ENCODE results near the gene TOMM34. TPM values are rescaled to one million over a fixed set of nuclear protein-coding genes. Genes with fewer than 3 reads are reported as not detected.
A peak's percentile ranks its signal among the peaks of the same experiment; 100 is the strongest.

Gene TOMM34
- total RNA-seq, 1 donor from 2014 or later: 63.4 TPM

GRCh38 chr20:44970243-44970757 is 10.1 kb upstream of the TOMM34 start:
- Mint-ChIP-seq H3K36me3 (ENCODE audit: low read depth) (peaks cover 58% of the 10 kb centered on the region), H3K9me3 (no peaks in the 10 kb centered on the region), H3K4me3 (peak overlapping the region; percentile 91), H3K27me3 (no peaks in the 10 kb centered on the region), H3K27ac (peak overlapping the region; percentile 94), H3K4me1 (peaks cover 65% of the 10 kb centered on the region)
- intact Hi-C loops (cut with micrococcal nuclease): loop anchor here (5.0 kb wide), 1 partner anchor 67 kb away; no protein-coding TSS in a partner anchor
- DNase-seq: no peak

GRCh38 chr20:44969300-44969894 is 9.2 kb upstream of the TOMM34 start:
- peak; percentile 74 for DNase-seq

DNA sequence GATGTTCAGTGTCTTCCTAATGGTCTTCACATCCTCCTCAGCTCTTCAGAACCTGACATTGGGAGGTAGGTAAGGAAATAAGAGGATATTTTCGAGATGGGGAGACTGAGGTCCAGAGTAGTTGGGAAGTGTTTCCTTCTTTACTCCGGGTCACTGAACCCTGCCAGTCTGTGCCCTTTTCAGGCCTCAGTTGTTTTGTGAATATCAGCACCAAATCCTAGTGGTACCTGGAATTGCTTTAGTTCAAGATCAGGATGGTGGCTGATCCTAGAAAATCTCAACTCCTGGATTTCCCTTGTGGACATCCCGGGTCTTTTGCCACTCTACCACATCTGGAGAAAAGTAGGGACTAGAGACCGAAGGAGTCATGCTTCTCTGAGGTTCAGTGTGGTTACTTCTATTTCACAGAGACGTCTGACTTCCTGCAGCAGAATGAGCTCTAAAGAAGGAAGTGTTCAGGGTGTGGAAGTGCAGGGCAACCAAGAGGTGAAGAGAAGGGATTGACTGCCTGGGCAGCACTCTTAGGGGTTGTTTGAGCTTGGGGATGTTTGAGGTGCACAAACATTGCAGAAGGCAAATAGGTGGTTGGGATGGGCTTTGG is 7.1 kb upstream of the TOMM34 start:
- Mint-ChIP-seq H3K9me3 (peaks cover 3% of the 10 kb centered on the region), H3K36me3 (ENCODE audit: low read depth) (peaks cover 32% of the 10 kb centered on the region), H3K27ac (peak overlapping the region; percentile 98), H3K4me3 (peak overlapping the region; percentile 91), H3K27me3 (no peaks in the 10 kb centered on the region), H3K4me1 (peaks cover 62% of the 10 kb centered on the region)
- DNase-seq: peak; percentile 84
- intact Hi-C loops (cut with micrococcal nuclease): loop anchor here (2.0 to 10.0 kb wide), 5 partner anchors 57 to 1215 kb away; partner anchors contain the start of genes PABPC1L and YWHAB

More at GRCh38 chr20:44969300-44969894, 9.2 kb upstream of the TOMM34 start:
- no peaks in the 10 kb centered on the region for H3K27me3 Mint-ChIP-seq
- peak overlapping the region; percentile 98 for H3K27ac Mint-ChIP-seq
- intact Hi-C loops (cut with micrococcal nuclease): loop anchor here (1.0 to 10.0 kb wide), 4 partner anchors 10 to 1217 kb away; partner anchors contain the start of gene YWHAB
- peaks cover 50% of the 10 kb centered on the region for H3K36me3 Mint-ChIP-seq (ENCODE audit: low read depth)
- H3K9me3 Mint-ChIP-seq: no peaks in the 10 kb centered on the region
- peak overlapping the region; percentile 91 for H3K4me3 Mint-ChIP-seq
- peaks cover 60% of the 10 kb centered on the region for H3K4me1 Mint-ChIP-seq

DNA sequence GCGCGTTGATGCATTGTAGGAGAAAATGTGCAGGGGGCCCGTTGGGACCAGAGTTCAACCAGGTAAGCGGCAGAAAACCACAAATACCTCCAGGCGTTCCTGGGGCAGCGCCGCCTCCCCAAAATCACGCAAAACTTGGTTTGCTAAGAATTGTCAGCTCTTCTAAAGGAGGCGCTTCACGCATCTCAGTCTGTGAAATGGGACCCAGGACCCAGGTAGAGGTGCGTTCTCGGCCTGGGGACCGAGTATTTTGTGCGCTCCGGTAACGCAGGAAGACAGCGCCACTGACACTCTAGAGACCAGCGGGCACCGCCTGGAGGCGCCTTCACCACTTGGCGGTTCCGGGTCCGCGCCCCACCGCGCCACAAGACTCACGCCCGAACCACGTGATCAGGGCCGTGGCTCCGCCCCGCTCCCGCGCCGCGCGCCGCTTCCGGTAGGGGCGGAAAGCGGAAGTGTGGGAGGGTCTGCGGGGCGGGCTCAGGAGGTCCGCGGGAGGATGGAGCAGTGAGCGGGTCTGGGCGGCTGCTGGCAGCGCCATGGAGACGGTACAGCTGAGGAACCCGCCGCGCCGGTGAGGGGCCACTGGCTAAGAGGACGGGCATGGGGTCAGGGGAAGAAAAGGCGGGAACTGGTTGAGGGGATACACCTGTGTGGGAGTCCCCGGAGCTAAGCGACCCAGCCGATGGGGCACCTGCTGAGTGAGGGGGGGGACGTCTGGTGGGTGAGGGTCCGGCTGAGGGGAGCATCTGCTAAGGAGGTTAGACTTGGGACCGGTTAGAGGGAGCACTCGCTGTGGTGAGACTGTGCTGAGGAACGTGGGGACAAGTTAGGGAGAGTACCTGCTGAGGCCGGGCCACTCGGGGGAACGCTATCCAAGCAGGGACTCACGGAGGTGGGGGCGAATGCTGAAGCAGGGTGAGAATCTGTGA is 6.1 kb upstream of the TOMM34 start, which contains the start of gene STK4:
Gene STK4 (plus strand): TSS at position 483 of the 932 bp plus-strand sequence. CDS start 57 bp downstream, at position 540.
- H3K9me3 Mint-ChIP-seq: peaks cover 4% of the 10 kb centered on the region
- H3K27ac Mint-ChIP-seq: peak within 1 kb of the TSS; percentile 98
- H3K4me3 Mint-ChIP-seq: peak within 1 kb of the TSS; percentile 91
- no peaks in the 10 kb centered on the region for H3K27me3 Mint-ChIP-seq
- intact Hi-C loops (cut with micrococcal nuclease): loop anchor here (2.0 to 10.0 kb wide), 5 partner anchors 55 to 1214 kb away; partner anchors contain the start of genes PABPC1L and YWHAB
- H3K36me3 Mint-ChIP-seq (ENCODE audit: low read depth): peaks cover 28% of the 10 kb centered on the region
- peaks cover 65% of the 10 kb centered on the region for H3K4me1 Mint-ChIP-seq
- DNase-seq: peak; percentile 99

DNA sequence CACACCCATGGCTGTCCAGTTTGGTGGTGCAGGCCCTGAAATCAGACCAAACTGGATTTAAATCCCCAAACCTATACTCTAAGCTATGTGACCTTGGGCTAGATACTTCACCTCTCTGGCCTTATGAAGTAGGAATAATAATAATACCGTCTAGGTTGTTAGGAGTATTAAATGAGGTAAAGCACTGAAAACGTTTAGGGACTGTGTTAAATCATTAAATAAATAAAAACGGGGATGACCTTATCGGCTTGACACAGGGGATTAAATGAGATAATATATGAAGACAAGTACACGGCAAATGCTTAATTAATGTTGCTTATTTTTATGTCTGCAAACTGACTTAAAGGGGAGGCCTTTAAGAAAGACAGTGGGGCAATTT is 5.4 kb upstream of the TOMM34 start:
- peak overlapping the region; percentile 98 for H3K27ac Mint-ChIP-seq
- peaks cover 64% of the 10 kb centered on the region for H3K4me1 Mint-ChIP-seq
- no peaks in the 10 kb centered on the region for H3K27me3 Mint-ChIP-seq
- intact Hi-C loops (cut with micrococcal nuclease): loop anchor here (2.0 to 10.0 kb wide), 5 partner anchors 55 to 1213 kb away; partner anchors contain the start of genes PABPC1L and YWHAB
- H3K4me3 Mint-ChIP-seq: peak overlapping the region; percentile 91
- no peak for DNase-seq
- peaks cover 4% of the 10 kb centered on the region for H3K9me3 Mint-ChIP-seq
- H3K36me3 Mint-ChIP-seq (ENCODE audit: low read depth): peaks cover 27% of the 10 kb centered on the region

DNA sequence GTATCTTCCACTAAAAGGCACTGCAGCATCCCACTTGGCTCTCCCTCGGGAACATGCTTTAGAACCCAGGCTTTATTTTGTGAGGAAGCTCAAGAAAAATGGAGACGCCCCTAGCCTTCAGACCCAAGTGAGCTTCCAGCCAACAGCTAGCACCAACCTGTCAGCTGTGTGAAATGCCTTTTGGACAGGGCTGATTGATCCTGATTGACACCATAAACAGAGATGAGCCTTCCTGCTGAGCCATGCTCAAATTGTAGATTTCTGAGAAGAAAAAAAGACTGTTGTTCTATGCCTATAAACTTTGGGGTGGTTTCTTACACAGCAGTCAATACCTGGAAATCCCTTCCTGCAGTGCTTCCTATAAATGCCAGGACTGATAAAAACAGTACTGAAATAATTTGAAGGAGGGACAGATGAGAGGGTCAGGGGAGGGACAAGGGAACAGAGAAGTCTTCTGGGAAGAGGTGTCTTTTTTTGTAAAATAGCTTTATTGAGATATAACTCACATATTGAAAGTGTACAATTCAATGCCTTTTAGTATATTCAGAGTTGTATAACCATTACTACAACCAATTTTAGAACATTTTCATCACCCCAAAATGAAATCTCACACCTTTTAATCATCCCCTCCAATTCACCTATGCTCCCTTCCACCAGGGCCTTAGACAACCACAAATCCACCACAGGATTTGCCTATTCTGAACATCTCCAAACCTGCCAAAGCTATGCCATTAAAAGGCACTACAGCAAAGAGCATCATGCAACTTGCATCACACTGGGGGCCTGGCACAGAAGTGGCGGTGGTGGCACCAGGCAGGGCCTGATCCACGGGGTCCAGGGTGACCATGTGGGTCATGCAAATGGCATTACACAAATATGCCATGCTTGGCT is 3.4 kb upstream of the TOMM34 start:
- peaks cover 32% of the 10 kb centered on the region for H3K36me3 Mint-ChIP-seq (ENCODE audit: low read depth)
- H3K9me3 Mint-ChIP-seq: peaks cover 4% of the 10 kb centered on the region
- H3K27ac Mint-ChIP-seq: peak overlapping the region; percentile 72
- H3K4me1 Mint-ChIP-seq: peaks cover 62% of the 10 kb centered on the region
- H3K4me3 Mint-ChIP-seq: peak overlapping the region; percentile 42
- intact Hi-C loops (cut with micrococcal nuclease): loop anchor here (5.0 to 10.0 kb wide), 2 partner anchors 134 to 351 kb away; no protein-coding TSS in a partner anchor
- no peaks in the 10 kb centered on the region for H3K27me3 Mint-ChIP-seq
- peak; percentile 67 for DNase-seq

DNA sequence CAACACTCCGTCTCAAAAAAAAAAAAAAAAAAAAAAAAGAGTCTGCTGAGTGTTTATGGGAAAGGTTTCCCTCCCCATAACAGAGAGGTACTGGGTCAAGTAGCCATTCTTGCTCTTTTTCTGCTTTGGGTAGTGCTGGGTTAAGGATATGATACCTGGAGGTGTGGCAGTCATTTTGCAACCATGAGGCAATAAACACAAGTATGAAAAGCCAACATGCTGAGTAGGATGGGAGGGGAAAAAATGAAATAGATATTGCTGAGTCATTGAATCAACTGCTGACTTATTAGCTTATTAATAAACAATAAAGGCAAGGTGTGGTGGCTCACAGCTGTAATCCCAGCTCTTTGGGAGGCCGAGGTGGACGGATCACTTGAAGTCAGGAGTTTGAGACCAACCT is 2.3 kb upstream of the TOMM34 start:
- Mint-ChIP-seq H3K36me3 (ENCODE audit: low read depth) (peaks cover 33% of the 10 kb centered on the region), H3K27me3 (no peaks in the 10 kb centered on the region), H3K27ac (peak overlapping the region; percentile 66), H3K4me1 (peaks cover 62% of the 10 kb centered on the region), H3K4me3 (no peak overlapping the region), H3K9me3 (peaks cover 4% of the 10 kb centered on the region)
- DNase-seq: no peak
- intact Hi-C loops (cut with micrococcal nuclease): loop anchor here (5.0 to 10.0 kb wide), 2 partner anchors 135 to 352 kb away; no protein-coding TSS in a partner anchor

DNA sequence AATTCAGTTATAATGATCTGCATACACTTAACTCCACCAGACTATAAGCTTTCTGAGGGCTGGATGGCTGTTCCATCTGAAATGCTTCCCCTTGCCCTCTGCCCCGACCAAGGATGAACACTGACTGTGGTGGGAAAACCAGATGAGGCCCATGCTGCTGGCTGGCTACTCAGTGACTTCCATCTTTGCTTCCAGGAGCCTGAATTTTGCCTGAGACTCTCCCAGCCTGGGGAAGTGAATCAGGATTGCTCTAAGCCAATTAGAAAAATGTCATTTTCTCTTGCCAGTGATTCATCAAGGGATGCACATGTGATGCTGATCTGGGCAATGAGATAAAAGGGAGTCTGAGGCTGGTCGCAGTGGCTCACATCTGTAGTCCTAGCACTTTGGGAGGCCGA is 1.7 kb upstream of the TOMM34 start:
- H3K9me3 Mint-ChIP-seq: peaks cover 4% of the 10 kb centered on the region
- DNase-seq: no peak
- H3K27me3 Mint-ChIP-seq: no peaks in the 10 kb centered on the region
- peaks cover 33% of the 10 kb centered on the region for H3K36me3 Mint-ChIP-seq (ENCODE audit: low read depth)
- no peak overlapping the region for H3K4me3 Mint-ChIP-seq
- H3K4me1 Mint-ChIP-seq: peaks cover 61% of the 10 kb centered on the region
- intact Hi-C loops (cut with micrococcal nuclease): loop anchor here (5.0 to 10.0 kb wide), 2 partner anchors 135 to 353 kb away; no protein-coding TSS in a partner anchor
- H3K27ac Mint-ChIP-seq: peak overlapping the region; percentile 34

DNA sequence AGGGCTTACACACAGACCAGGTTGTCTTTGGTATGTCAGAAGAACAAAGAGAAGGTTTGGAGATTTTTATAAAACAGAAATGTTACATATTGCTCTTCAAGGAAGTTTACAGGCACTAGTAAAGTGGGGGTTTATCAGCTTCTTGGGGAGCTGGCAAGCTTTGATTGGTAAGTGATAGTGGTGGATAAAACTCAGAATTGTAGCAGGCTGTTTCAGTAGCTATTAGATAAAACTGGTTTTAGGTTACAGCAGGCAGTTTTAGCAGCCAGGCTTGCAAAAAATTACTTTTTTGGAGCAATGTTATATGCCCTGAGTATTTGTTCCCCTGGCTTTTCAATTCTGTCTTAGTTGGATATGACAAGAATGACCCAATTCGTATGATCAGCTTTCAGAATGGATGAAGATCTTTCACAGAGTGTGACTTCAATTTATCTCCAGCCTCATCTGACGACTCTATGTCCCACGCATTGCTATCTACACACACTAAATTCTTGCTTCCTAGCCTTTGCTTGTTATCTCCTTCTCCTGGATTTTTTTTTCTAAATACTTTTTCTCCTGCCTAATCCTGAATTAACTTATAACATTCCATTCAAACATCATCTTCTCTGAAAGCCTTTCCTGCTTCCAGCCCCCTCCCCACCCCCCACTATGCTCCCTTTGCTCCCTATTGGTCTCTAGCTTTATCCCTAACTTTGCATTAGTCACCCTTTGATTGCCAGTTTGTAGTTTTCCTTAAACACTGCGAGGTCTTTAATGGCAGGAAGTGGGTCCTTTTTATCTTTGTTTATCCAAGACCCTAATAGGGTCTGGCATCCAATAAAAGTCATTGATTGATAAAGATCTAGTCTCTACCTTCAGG is 1.0 kb upstream of the TOMM34 start:
- Mint-ChIP-seq H3K27me3 (no peaks in the 10 kb centered on the region), H3K27ac (peak overlapping the region; percentile 71), H3K4me3 (no peak overlapping the region), H3K4me1 (peaks cover 66% of the 10 kb centered on the region), H3K9me3 (peaks cover 4% of the 10 kb centered on the region), H3K36me3 (ENCODE audit: low read depth) (peaks cover 31% of the 10 kb centered on the region)
- intact Hi-C loops (cut with micrococcal nuclease): loop anchor here (5.0 to 10.0 kb wide), 2 partner anchors 136 to 354 kb away; no protein-coding TSS in a partner anchor
- DNase-seq: no peak

DNA sequence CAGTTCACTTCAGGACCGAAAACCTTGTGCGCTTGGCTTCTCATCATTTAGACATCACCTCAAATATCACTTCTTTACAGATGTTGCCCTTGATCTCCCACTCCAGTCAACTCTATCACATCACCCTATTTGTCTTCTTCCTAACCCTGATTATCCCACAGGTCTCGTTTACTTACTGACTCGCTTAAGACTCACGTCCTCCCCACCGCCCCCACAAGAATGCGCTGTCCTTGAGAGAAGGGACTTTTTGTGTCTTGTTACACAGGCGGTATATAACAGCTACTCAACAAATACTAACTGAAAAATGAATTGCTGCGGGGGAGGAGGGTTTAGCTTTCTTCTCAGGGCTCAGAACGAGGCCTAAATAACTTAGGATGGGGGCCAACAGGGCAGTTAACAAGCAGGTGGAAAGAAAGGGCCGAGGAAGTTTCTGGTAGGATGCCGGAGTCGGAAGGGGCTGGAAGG is 527 bp downstream of the TOMM34 start:
- Mint-ChIP-seq H3K9me3 (peaks cover 4% of the 10 kb centered on the region), H3K4me1 (peaks cover 60% of the 10 kb centered on the region), H3K27me3 (no peaks in the 10 kb centered on the region), H3K36me3 (ENCODE audit: low read depth) (peaks cover 44% of the 10 kb centered on the region), H3K4me3 (peak overlapping the region; percentile 97), H3K27ac (peak overlapping the region; percentile 99)
- intact Hi-C loops (cut with micrococcal nuclease): loop anchor here (1.0 to 10.0 kb wide), 5 partner anchors 10 to 355 kb away; no protein-coding TSS in a partner anchor
- DNase-seq: peak; percentile 83

- intact Hi-C loops (cut with micrococcal nuclease): loop anchor here (1.0 kb wide), 3 partner anchors 10 to 31 kb away; no protein-coding TSS in a partner anchor
- H3K4me1 Mint-ChIP-seq: peaks cover 61% of the 10 kb centered on the region
- H3K27me3 Mint-ChIP-seq: no peaks in the 10 kb centered on the region
- peak overlapping the region; percentile 99 for H3K27ac Mint-ChIP-seq
- peaks cover 4% of the 10 kb centered on the region for H3K9me3 Mint-ChIP-seq
- peak overlapping the region; percentile 97 for H3K4me3 Mint-ChIP-seq
- H3K36me3 Mint-ChIP-seq (ENCODE audit: low read depth): peaks cover 47% of the 10 kb centered on the region
- no peak for DNase-seq
These were observed 1.0 kb downstream of the TOMM34 start for GRCh38 chr20:44959082-44959637.

Measured in activated CD4-positive, alpha-beta T cell treated with anti-CD3 and anti-CD28 coated beads, Interleukin-2, amount 10 ng/mL, durations not matched to agents 24 days and 14 days (primary cell).